ENCODE data around the gene ALDH1A2. TPM values are rescaled to one million over a fixed set of nuclear protein-coding genes. Genes with fewer than 3 reads are reported as not detected.

ALDH1A2 gene
- polyA plus RNA-seq, 1 of the 3 experiments (the other 2 are of a cell fraction), result not detected

GRCh38 chr15:58109419-58109818 is 43.9 kb upstream of the ALDH1A2 start:
- no peak overlapping the region for H3K9ac ChIP-seq
- H3K4me1 ChIP-seq (ENCODE audit: control insufficient read depth in 1 of 2, insufficient read depth in 2 of 2, low read depth in 1 of 2, low read length in 1 of 2), result no peaks in the 10 kb centered on the region
- no peaks in the 10 kb centered on the region for H3K36me3 ChIP-seq (replicated peaks in 1 of 2; ENCODE audit: control insufficient read depth in 1 of 2, insufficient read depth in 2 of 2, low read length in 1 of 2)
- H3K27me3 ChIP-seq (ENCODE audit: insufficient read depth), result no peaks in the 10 kb centered on the region
- H3K9me3 ChIP-seq, result no peaks in the 10 kb centered on the region
- H4K20me1 ChIP-seq (ENCODE audit: insufficient read depth), result no peaks in the 10 kb centered on the region
- no peak for TF ChIP-seq RXRA (IDR thresholded peaks at IDR 0.05; ENCODE audit: borderline replicate concordance, low read depth)
- TF ChIP-seq RCOR1 (IDR thresholded peaks at IDR 0.05; ENCODE audit: low read length), result no peak
- TF ChIP-seq FOSL2 (IDR thresholded peaks at IDR 0.05; ENCODE audit: borderline replicate concordance, low read depth), result no peak
- no peak for TF ChIP-seq FOXJ3 (CRISPR knock-in tag; IDR thresholded peaks at IDR 0.05)
- no peak for TF ChIP-seq MEF2A (IDR thresholded peaks at IDR 0.05; ENCODE audit: borderline replicate concordance, low read depth)
- TF ChIP-seq PBX3 (IDR thresholded peaks at IDR 0.05), result no peak
- no peaks in the 10 kb centered on the region for H3F3A ChIP-seq (replicated peaks; ENCODE audit: insufficient read depth)
- no peaks in the 10 kb centered on the region for H3K9me2 ChIP-seq
- no peak overlapping the region for H3K27ac ChIP-seq (ENCODE audit: low read depth in 2 of 2, low read length in 1 of 2)
- POLR2A ChIA-PET, result no interaction called here
- H3K79me2 ChIP-seq (ENCODE audit: insufficient read depth), result no peaks in the 10 kb centered on the region
- WGBS (ENCODE audit: low lambda C conversion rate), result 42% methylated on average over 3 of the region's 3 CpGs
- H3K4me2 ChIP-seq, result no peak overlapping the region
- H3K4me3 ChIP-seq (ENCODE audit: low read depth in 2 of 2, low read length in 1 of 2), result no peak overlapping the region
- CTCF ChIA-PET, result interaction anchor here (0.9 to 1.6 kb wide), 2 partner anchors 39 to 74 kb away, joined by 3 to 4 read pairs; no protein-coding TSS in a partner anchor
- no peak overlapping the region for H2AFZ ChIP-seq (ENCODE audit: low read depth)
- no peak for DNase-seq

- 24% methylated on average over 2 of the region's 2 CpGs for WGBS (ENCODE audit: low lambda C conversion rate)
- Histone ChIP-seq H3K9me2 (no peaks in the 10 kb centered on the region), H3K27me3 (ENCODE audit: insufficient read depth) (no peaks in the 10 kb centered on the region), H3F3A (replicated peaks; ENCODE audit: insufficient read depth) (no peaks in the 10 kb centered on the region), H3K36me3 (replicated peaks in 1 of 2; ENCODE audit: control insufficient read depth in 1 of 2, insufficient read depth in 2 of 2, low read length in 1 of 2) (no peaks in the 10 kb centered on the region), H3K9ac (no peak overlapping the region), H3K4me2 (no peak overlapping the region), H3K4me1 (ENCODE audit: control insufficient read depth in 1 of 2, insufficient read depth in 2 of 2, low read depth in 1 of 2, low read length in 1 of 2) (no peaks in the 10 kb centered on the region), H4K20me1 (ENCODE audit: insufficient read depth) (no peaks in the 10 kb centered on the region), H3K4me3 (ENCODE audit: low read depth in 2 of 2, low read length in 1 of 2) (no peak overlapping the region), H2AFZ (ENCODE audit: low read depth) (no peak overlapping the region), H3K9me3 (no peaks in the 10 kb centered on the region), H3K27ac (ENCODE audit: low read depth in 2 of 2, low read length in 1 of 2) (no peak overlapping the region), H3K79me2 (ENCODE audit: insufficient read depth) (no peaks in the 10 kb centered on the region)
- ChIA-PET CTCF (interaction anchor here (1.6 kb wide), 1 partner anchor 75 kb away, joined by 3 read pairs; no protein-coding TSS in a partner anchor), POLR2A (no interaction called here)
- DNase-seq, result no peak
- TF ChIP-seq TAF1 (IDR thresholded peaks at IDR 0.05; ENCODE audit: borderline replicate concordance, low read depth, low read length), result no peak
- no peak for TF ChIP-seq REST (IDR thresholded peaks at IDR 0.05; ENCODE audit: low read depth, low read length)
- TF ChIP-seq, protein P1, sequence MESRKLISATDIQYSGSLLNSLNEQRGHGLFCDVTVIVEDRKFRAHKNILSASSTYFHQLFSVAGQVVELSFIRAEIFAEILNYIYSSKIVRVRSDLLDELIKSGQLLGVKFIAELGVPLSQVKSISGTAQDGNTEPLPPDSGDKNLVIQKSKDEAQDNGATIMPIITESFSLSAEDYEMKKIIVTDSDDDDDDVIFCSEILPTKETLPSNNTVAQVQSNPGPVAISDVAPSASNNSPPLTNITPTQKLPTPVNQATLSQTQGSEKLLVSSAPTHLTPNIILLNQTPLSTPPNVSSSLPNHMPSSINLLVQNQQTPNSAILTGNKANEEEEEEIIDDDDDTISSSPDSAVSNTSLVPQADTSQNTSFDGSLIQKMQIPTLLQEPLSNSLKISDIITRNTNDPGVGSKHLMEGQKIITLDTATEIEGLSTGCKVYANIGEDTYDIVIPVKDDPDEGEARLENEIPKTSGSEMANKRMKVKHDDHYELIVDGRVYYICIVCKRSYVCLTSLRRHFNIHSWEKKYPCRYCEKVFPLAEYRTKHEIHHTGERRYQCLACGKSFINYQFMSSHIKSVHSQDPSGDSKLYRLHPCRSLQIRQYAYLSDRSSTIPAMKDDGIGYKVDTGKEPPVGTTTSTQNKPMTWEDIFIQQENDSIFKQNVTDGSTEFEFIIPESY (IDR thresholded peaks at IDR 0.05; ENCODE audit: borderline replicate concordance, low read depth), result no peak
- no peak for TF ChIP-seq ELF1 (IDR thresholded peaks at IDR 0.05)
- TF ChIP-seq MEF2A (IDR thresholded peaks at IDR 0.05; ENCODE audit: borderline replicate concordance, low read depth), result no peak
- TF ChIP-seq PBX3 (IDR thresholded peaks at IDR 0.05), result no peak
- no peak for TF ChIP-seq FOXM1 (IDR thresholded peaks at IDR 0.05; ENCODE audit: low read depth)
- TF ChIP-seq USF2 (IDR thresholded peaks at IDR 0.05; ENCODE audit: borderline replicate concordance, low read depth, low read length), result no peak
- no peak for TF ChIP-seq TEAD4 (IDR thresholded peaks at IDR 0.05; ENCODE audit: borderline replicate concordance, insufficient read depth)
- TF ChIP-seq NFIC (IDR thresholded peaks at IDR 0.05; ENCODE audit: borderline replicate concordance), result no peak
- TF ChIP-seq, protein P2, sequence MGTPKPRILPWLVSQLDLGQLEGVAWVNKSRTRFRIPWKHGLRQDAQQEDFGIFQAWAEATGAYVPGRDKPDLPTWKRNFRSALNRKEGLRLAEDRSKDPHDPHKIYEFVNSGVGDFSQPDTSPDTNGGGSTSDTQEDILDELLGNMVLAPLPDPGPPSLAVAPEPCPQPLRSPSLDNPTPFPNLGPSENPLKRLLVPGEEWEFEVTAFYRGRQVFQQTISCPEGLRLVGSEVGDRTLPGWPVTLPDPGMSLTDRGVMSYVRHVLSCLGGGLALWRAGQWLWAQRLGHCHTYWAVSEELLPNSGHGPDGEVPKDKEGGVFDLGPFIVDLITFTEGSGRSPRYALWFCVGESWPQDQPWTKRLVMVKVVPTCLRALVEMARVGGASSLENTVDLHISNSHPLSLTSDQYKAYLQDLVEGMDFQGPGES (IDR thresholded peaks at IDR 0.05; ENCODE audit: low read depth, low read length), result no peak
- TF ChIP-seq SIN3A (IDR thresholded peaks at IDR 0.05; ENCODE audit: borderline replicate concordance, low read depth, low read length), result no peak
- no peak for TF ChIP-seq RAD21 (IDR thresholded peaks at IDR 0.05; ENCODE audit: low read length)
- TF ChIP-seq YY1 (IDR thresholded peaks at IDR 0.05; ENCODE audit: low read depth), result no peak
Observed at GRCh38 chr15:58108117-58108516, 42.6 kb upstream of the ALDH1A2 start.
